HG03469 (cell line): ENCODE results near the gene INMT.
"Not testable (repeated sequence)": the region's sequence is repeated elsewhere in the genome, so short reads cannot be mapped to it uniquely, and the experiment has no call there.

ENCODE experiments used
- ATAC-seq: cut with Tn5 transposase; IDR thresholded peaks from one replicate; pipeline ENCODE4 v1.9.1; 2021; ENCODE audit warnings: mild to moderate bottlenecking, moderate library complexity, moderate number of reproducible peaks; ENCODE audit not compliant: unreplicated experiment

Gene INMT

GRCh38 chr7:30751696-30752273, at the start of gene INMT:
INMT (plus strand) TSS chr7:30752135; CDS start chr7:30752151, 16 bp downstream.
- ATAC-seq = no peak

- ATAC-seq = no peak
These were observed 49.7 kb upstream of the INMT start for GRCh38 chr7:30702200-30702599.

GRCh38 chr7:30703756-30704155, 48.2 kb upstream of the INMT start:
- no peak for ATAC-seq

GRCh38 chr7:30705008-30705407, 46.9 kb upstream of the INMT start:
- ATAC-seq = no peak

- no peak for ATAC-seq
These were observed 46.3 kb upstream of the INMT start for GRCh38 chr7:30705596-30705995.

GRCh38 chr7:30706316-30706715, 45.6 kb upstream of the INMT start:
- no peak for ATAC-seq

GRCh38 chr7:30706908-30707307, 45.0 kb upstream of the INMT start:
- ATAC-seq = no peak

GRCh38 chr7:30707391-30708357, 44.3 kb upstream of the INMT start:
- ATAC-seq = no peak

- no peak for ATAC-seq
These were observed 43.5 kb upstream of the INMT start for GRCh38 chr7:30708412-30708811.

- no peak for ATAC-seq
These were observed 43.0 kb upstream of the INMT start for GRCh38 chr7:30708983-30709382.

- no peak for ATAC-seq
These were observed 42.4 kb upstream of the INMT start for GRCh38 chr7:30709549-30709948.

- ATAC-seq = no peak
These were observed 41.3 kb upstream of the INMT start for GRCh38 chr7:30710669-30711068.

- no peak for ATAC-seq
These were observed 38.5 kb upstream of the INMT start for GRCh38 chr7:30713392-30713791.

GRCh38 chr7:30714129-30714528, 37.8 kb upstream of the INMT start:
- ATAC-seq = no peak

- no peak for ATAC-seq
These were observed 34.8 kb upstream of the INMT start for GRCh38 chr7:30717181-30717580.

- ATAC-seq = not testable (repeated sequence)
These were observed 32.5 kb upstream of the INMT start for GRCh38 chr7:30719434-30719833.

- no peak for ATAC-seq
These were observed 30.7 kb upstream of the INMT start for GRCh38 chr7:30721211-30721610.

- no peak for ATAC-seq
These were observed 29.7 kb upstream of the INMT start for GRCh38 chr7:30722187-30722586.

GRCh38 chr7:30722671-30723070, 29.3 kb upstream of the INMT start:
- no peak for ATAC-seq

GRCh38 chr7:30723776-30724175, 28.2 kb upstream of the INMT start:
- ATAC-seq = no peak

- ATAC-seq = no peak
These were observed 25.5 kb upstream of the INMT start for GRCh38 chr7:30726296-30727006.
